Stimulated activated CD4-positive, alpha-beta T cell treated with anti-CD3 and anti-CD28 coated beads, Interleukin-1b, Interleukin-23, amount 100 ng/mL, for 24 hours (primary cell): ENCODE data around the gene MRPL37.
"Not testable (repeated sequence)": the region's sequence is repeated elsewhere in the genome, so short reads cannot be mapped to it uniquely, and the experiment has no call there.

Source experiments
- DNase-seq, 4 experiments: peaks; one replicate each; pipeline ENCODE4 v3.0.0-alpha.2; 2020; ENCODE audit warnings: low read depth in 4 of 4, low spot score in 1 of 4

MRPL37 gene

DNA sequence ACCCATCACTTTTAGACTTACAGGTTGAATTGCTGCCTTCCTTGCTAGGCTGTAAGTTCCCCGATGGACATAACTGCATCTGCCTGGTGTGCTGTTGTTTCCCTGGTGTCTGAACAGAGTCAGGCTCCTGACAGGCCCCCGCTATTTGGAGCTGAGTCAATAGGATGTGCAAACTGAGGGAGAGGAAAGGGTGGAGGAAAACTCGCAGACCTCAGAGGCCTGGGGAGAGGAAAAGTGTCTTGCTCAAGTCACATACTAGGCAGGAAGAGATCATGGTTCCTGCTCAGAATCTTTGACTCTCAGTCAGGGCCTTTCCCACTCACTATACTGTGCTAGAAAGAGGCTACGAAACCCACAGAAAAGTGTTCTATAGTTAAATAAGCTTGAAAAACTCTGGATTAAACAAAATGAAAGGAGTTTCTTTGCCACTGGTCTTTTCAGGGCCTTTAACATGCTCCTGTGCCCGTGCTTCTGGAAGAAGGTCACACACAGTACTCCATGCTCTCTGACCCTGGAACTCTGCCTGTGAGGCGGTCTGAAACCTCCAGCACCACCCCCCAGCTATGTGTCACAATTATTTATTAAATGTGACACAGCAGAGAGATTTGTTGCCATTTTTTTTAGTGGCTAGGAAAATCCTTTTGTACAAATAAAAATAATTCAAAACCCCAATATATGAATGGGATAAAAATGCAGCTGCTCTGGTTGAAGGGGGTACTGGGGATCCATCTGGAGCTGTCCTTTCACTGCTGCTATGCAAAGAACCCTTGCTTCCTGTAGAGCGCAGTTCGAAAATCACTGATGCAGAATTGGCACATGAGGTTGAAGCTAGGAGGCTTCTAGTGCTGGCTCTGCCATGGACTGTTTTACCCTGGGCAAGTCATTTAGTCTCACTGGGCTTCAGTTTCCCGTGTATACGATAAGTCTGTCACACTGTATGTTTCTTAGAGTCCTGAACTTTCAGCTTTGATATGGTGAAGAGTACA, 27.1 kb upstream of the MRPL37 start:
- no peak for DNase-seq

- DNase-seq: no peak
Measured at GRCh38 chr1:54173681-54174080, 26.3 kb upstream of the MRPL37 start.

DNA sequence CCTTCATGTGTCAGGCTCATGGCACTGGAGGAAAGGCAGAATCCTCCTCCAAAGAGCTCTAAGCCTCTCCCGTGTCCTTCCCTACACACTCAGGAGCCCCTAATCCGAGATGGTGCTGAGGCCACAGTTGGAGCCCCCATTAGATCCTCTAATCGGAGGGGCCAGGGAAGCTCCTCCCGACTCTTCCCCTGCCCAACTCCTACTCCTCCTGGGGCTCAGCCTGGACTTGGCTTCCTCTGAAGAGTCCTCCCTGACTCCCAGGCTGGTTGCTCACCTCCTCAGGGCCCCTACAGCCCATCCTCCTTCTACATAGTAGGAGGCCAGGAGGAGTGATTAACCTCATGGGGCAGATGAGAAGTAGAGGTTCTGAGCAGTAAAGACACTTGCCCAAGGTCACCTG, 25.9 kb upstream of the MRPL37 start:
- DNase-seq: no peak

DNA sequence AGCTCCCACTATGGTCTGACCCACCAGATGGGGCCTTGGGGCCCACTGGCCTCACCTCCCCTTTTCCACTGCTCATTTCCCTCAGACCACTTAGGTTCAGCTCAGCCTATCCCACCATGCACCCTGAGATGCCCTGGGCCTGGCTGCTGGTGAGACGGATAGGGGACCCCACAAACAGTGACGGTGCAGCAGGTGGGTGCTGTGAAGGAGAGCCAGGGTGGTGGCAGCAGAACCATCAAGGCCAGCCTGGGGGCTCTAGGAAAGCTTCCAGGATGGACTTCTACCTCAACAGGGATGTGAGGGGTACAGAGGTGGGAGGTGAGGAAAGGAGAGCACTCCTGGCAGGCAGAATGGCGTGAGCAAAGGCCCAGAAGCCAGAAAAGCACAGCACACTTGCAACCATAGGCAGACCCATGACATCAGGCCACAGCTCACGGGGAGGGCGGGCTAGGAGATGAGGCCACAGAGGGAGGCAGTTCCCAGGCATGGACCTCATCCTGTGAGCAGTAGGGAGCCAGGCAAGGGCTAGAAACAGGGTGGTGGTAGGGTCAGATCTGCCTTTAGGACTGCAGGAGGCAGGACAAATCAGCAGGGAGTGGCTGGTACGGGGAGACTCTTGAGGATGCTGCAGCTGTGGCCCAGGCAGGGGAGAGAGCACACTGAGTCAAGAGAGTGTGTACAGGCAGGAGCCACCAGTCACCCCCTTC, 23.2 kb upstream of the MRPL37 start:
- DNase-seq: no peak

DNA sequence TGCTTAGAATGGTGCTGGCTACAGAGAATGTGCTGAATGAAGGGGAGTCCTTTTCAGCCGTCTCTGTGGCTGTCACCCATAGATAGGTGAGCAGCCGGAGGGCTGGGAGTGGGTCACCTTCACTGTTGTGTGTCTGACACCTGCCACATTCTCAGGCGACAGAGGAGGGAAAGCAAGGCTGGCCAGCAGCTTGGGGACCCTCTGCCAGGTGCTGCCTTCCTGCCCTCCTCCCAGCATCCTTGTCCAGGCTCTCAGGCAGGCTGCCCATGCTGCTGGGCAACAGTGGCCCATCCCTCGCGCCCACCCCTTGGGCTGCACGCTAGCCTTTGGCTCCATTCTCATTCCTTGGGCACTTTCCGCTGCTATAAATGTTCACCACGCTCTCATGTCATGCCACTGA, 22.2 kb upstream of the MRPL37 start:
- no peak for DNase-seq

DNA sequence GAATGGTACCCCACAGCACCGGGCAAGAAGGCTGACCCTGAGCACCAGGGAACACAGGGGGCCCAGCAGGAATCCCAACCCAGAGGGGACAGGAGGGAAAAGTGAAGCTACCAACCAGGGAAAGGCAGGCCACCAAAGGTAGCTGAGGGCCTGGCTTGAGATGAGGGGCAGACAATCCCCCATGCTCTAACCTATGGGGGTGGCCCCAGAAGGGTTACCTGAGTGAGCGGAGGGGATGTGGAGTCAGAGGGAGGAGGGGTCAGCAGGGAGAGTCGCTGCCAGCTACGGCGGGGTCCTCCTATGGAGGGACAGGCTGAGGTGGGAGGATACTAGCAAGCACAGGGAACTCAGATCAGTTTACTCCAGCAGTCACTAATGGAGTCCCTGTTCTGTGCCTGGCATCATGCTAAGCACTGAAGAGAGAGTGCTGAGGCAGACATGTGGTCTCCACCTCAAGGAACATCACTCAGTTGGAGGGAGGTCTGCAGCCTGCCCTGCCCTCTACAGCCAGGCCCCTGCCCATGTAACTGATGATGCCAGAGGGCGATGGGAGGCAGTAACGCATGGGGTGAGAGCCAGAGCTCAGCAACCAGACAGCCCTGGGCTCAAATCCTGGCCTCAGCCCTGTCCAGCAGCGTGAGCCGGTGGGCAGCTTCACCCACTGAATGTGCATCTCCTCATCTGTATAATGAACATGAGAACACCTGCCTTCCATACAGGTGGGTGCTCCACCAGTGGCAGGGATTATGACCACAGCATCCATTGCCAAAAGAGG, 21.5 kb upstream of the MRPL37 start:
- DNase-seq: no peak

DNA sequence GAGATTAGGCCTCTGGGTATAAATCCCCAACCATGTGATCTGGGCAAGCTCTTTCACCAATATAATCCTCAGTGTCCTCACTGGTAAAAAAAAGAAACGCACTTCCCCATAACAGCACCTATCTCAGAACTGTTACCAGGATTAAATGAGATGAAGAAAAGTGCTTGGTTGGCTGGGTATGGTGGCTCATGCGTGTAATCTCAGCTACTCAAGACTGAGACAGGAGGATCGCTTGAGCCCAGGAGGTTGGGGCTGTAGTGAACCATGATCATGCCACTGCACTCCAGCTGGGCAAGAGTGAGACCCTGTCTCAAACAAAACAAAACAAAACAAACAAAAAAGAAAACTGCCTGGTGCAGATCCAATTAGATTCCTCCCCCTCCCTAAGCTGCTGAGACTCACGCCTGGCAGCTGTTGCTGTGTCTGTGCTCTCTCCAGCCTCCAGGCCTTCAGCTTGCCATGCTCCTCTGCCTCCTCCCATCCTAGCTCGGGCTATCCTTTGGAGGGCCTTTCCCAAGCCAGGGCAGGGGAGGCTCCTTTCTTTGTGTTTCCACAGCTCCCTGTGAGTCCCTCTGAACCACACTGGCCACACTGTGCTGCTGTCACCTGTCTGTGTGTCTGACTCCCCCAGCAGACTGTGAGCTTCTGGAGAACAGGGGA, 19.1 kb upstream of the MRPL37 start:
- no peak for DNase-seq

- DNase-seq: no peak
Measured at GRCh38 chr1:54186056-54186455, 13.9 kb upstream of the MRPL37 start.

GRCh38 chr1:54188291-54188690, 11.7 kb upstream of the MRPL37 start:
- DNase-seq: no peak

GRCh38 chr1:54190526-54190925, 9.4 kb upstream of the MRPL37 start:
- no peak for DNase-seq

- DNase-seq: no peak
Measured at GRCh38 chr1:54191525-54191924, 8.4 kb upstream of the MRPL37 start.

DNA sequence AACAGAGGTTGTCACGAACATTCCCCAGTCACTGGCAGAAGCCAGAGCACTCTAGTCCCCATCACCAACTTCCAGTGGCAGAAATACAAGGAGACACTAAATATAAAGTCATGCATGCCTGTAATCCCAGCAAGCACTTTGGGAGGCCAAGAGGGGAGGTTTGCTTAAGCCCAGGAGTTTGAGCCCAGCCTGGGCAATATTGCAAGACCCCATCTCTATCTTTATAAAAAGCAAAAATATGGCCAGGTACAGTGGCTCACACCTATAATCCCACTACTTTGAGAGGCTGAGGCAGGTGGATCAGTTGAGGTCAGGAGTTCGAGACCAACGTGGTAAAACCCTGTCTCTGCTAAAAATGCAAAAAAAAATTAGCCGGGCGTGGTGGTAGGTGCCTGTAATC, 6.5 kb upstream of the MRPL37 start:
- DNase-seq: no peak

- no peak for DNase-seq
Measured at GRCh38 chr1:54199151-54199764, 709 bp upstream of the MRPL37 start.

DNA sequence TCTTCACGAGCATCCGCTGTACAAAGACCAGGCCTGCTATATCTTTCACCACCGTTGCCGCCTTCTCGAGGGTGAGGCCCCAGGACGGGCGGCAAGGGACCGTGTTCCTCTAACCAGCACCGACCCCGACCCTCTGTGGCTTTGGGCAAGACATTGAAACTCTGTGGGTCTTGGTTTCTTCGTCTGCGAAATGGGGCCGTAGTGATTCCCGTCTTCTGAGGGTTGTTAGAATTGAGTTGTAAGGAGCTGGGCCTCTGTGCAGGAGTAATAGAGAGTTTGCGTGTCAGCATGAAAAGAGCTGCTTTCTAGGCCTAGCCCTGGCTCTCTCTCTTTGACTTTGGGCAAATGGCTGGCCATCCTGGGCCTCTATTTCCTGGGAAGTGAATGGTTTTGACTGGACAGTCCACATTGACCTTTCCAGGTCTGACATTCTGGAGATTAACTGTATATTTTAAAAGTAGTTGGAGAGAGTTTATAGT, 591 bp downstream of the MRPL37 start:
- DNase-seq: peak in 1 of 4 experiments; percentile 4

DNA sequence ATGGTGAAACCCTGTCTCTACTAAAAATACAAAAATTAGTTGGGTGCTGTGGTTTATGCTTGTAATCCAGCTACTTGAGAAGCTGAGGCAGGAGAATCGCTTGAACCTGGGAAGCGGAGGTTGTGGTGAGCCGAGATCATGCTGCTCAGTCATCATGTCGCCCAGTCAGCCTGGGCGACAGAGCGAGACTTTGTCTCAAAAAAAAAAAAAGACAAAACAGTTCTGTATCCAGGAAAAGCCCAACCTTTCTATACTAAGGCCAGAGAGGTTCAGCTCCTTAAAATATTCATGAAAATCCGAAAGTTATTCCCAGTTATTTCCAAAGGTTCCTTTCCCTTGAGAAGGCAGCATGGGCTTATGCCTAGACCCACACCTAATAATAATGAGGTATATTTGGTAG, 4.2 kb downstream of the MRPL37 start:
- DNase-seq: no peak

DNA sequence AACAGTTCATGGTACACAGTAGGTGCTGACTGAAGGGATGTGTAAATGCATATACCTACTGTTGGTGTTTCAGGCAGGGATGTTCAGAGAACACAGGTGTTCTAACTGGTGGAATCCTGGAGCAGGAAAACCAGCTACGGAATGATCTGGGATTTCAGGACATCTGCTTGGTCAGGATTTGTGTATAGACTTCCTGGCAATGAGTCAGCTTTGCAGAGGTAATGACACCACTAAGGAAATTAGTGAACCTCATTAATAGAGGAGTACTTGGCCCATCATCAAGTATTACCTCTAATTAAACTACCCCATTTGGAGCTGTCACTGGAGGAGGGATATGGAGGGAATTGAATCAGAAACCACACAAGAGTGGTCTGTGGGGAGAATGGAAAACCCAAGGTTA, 7.3 kb downstream of the MRPL37 start:
- no peak for DNase-seq

- not testable (repeated sequence) for DNase-seq
Measured at GRCh38 chr1:54207896-54208295, 7.9 kb downstream of the MRPL37 start.

DNA sequence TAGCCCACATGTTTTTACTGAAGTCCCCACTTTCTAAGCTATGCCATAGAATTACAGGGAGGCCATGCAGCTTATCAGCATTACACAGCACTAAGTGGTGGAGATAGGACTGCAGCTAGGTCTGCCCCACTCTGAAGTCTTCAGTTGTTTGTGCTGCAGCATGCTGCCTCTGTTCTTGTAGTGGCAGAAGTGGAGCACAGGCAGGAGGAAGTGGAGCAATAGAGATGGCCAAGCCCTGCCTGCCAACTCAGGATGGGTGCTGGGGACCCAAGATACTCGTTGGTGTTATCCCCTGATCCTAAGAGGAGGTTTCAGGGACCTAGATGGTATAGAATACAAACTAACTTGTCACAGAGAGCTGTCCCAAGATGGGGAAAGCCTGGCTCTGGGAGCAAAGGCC, 12.9 kb downstream of the MRPL37 start:
- no peak for DNase-seq

DNA sequence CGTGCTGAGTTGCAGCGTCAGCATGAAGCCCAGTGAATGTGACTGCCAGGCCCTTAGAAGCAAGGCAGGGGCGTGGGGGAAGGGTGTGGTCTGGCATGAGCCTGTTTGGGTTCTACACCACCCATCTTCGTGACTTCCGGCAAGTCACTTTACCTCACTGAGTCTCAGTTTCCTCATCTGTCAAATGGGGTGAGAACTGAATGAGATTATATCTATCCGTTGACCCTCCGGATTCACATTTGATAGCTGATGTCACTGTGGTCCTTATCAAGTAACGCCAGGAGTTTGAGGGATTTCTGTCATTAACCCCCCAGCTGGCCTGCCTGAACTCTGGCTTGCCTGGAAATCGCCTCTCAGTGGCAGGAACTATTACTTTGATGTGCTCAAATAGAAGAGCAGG, 15.6 kb downstream of the MRPL37 start:
- DNase-seq: no peak

DNA sequence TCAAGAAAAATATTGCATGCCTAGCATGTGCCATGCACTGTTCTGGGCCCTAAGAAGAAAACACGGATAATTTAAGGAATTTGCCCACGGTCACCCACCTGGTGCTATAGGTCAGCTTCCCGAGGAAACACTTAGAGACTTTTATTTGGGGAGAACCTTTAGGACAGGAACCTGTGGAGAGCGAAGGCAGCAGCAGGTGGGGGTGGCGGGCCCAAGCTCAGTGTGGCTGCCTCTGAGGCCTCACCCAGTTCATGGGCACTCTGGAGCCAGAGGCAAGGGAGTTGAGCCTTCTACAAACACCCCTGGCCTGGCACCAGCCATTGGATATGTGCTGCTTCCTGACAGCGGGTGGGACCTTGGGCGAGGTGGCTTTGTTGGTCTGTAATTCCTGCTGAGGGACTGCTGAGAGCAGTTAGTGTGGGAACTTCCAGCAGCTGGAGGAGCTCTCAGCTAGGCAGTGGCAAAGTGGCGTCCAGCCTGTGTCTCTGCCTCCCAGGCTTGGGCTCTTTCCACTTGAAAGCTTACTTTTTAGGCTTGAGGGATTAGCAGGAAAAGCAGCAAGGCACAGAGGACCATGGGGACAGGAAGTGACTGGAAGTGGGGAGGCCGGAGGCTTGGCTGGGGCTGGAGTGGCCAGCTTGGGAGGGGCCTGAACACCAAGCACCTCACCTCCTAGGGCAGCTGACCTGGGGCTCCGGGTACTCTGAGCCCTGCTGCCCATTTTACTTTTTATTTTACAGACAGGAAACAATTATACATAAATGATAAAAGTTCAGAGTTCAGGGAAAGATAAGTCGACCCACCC, 19.1 kb downstream of the MRPL37 start:
- no peak for DNase-seq
